HG03066 (cell line): Measurements from ENCODE around the gene NPAT.
"Not testable (repeated sequence)": the region's sequence is repeated elsewhere in the genome, so short reads cannot be mapped to it uniquely, and the experiment has no call there.

Experiments
- ATAC-seq: cut with Tn5 transposase; IDR thresholded peaks from one replicate; pipeline ENCODE4 v1.9.1; 2021; ENCODE audit warnings: low read depth; ENCODE audit not compliant: unreplicated experiment

NPAT gene

DNA sequence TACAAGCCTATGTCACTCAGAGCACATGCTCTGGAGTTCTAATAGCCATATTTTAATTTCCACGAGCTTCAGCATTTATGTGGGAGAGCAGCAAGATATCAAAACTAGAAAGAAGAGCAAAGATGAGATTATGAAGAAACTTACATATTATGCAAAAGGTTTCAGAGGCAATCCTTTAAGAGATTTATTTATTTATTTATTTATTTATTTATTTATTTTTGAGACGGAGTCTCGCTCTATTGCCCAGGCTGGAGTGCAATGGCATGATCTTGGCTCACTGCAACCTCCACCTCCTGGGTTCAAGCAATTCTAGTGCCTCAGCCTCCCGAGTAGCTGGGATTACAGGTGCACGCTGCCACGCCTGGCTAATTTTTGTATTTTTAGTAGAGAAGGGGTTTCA is 59.6 kb downstream of the NPAT start:
- ATAC-seq = not testable (repeated sequence)

DNA sequence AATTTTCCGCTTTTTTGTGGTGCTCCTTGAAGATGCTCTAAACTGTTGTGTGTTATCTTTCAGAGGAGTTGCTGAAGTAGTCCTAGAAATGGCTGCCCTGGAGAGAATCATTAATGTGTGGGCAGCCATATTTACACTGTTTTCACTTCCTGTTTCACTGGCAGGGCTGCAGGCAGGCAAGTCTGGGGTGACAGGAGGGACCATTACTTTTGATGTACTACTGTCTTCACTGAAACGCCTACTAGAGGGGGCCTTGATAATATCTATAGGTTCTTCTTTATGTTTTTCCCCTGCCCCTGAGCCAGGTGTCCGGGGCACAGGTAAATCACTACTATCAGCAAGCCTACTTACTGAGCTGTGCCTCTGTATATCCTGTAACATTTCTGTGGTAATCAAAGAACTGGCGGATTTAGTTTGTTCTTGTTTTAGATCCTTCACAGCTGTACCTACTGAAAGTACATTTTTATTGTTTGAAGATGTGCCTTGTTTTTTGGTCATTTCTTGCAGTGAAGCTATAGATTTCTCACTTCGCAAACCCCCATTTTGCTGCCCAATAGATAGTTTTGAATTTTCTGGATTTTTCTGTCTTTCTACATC is 61.4 kb downstream of the NPAT start:
- ATAC-seq = peak; percentile 96

DNA sequence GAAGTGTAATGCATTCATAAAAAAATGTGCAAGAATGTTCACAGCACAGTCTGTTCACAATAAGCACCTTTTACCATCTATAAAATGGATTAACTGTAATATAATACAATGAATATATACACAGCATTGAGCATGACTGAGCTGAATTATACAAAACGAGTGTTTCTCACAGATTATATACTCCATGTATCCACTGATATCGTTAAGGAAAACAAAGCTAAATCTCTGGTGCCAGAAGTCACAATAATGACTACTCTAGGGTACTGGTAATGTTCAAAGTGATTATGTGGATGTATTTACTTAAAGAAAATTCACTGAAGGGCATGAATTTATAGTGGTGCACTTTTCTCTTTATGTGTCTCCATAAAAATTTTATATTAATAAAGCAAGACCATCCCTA is 67.8 kb downstream of the NPAT start:
- ATAC-seq = no peak

DNA sequence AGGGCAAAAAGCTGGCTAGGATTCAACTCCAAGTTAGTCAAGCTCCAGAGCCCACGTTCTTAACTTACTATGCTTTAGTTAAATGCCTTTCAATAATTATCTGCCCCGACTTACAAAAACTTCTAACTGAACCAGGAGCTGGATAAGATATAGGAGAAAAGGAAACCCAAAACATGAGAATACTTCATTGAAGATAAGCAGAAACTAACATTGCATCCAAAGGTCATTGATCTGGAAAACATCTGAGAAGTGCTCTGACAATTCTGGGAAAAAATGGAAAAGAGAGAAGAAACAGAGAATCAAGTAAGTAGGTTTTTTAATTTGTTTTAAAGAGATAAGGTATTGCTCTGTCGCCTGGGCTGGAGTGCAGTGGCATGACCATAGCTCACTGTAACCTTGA is 73.9 kb downstream of the NPAT start:
- ATAC-seq = no peak

DNA sequence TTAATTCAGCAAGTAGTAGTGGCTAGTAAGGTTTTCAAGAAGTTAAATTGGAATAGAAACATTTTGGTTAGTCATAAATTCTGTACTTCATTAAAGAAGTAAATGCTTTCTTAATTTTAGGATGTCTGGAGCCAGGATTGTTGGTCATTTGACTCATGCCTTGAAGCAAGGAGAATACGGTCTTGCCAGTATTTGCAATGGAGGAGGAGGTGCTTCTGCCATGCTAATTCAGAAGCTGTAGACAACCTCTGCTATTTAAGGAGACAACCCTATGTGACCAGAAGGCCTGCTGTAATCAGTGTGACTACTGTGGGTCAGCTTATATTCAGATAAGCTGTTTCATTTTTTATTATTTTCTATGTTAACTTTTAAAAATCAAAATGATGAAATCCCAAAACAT is 75.3 kb downstream of the NPAT start:
- ATAC-seq = no peak

DNA sequence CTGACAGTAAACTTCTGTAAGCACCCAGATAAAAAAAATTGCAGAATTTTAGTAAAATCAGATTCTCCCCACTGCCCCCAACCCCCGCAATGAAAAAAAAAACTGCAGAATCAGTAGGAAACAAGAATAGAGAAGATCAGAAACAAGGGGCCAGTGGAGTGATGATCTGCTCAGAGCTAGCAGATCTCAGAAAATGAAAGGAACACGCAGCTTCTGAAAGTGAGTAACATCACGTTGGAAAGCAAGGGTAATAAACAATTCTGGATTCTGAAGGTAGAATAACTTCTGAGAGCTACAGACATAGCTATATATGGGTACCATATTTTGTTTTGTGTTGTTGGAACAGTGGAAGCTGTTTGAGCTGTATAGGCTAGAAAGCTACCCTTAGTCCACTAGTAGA is 77.8 kb downstream of the NPAT start:
- ATAC-seq = no peak

DNA sequence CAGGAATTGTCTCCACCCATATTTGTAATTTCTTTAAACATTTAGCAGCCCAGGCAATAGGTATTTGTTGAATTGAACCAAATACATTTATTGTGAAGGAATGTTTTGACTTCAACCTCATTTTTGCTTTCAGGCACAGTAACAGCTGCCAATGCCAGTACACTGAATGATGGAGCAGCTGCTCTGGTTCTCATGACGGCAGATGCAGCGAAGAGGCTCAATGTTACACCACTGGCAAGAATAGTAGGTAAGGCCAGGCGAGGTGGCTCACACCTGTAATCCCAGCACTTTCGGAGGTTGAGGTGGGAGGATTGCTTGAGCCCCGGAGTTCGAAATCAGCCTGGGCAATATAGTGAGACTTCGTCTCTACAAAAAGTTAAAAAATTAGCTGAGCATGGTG is 80.1 kb downstream of the NPAT start:
- no peak for ATAC-seq

DNA sequence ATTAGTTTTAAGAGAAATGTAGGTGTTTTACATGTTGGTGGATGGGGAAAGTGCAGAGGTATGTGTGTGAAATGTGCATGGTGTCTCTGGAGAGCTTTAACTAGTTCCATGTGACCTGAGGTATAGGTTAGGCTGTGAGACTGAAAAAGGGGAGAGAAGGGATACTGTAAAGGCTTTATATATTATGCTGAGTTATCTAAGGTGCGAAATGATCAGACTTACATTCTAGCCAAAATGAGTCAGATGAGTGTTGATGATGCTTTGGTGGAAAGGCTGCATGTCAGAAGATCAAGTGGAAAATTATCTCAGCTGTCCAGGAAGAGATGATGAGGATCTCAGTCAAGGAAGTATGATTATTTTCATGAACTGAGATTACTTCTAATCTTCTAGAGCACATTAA is 85.2 kb downstream of the NPAT start:
- ATAC-seq = no peak

DNA sequence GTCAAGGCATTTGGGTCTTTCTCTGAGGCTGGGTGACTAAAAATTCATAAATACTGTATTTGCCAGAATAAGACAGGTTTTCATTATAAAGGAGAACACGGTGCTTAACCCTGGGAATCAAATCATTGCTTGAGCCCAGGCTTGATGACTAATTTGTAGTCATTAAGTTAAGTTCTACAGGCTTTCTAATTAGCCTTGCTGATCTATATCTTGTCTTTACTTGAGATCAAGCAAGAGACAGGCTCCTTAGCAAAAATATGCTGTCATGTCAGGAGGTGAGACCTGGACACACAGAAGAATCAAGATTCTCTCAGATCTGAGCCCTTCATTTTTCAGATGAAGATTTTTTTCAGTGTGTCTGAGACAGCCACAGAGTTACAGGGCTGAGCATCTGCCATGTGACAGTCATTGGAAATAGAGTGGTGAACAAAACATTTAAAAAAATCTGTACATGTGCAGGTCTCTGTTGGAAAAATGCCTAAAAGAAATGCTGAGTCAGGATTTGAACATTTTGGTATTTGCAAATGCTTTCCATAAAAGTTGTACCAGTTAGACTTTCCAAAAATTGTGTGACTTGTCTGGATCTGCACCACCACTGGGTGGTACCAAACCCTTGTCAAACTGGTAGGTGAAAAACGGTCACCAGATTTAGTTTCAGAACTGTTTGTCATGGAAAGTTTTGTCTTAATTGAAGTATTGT is 86.4 kb downstream of the NPAT start:
- peak; percentile 68 for ATAC-seq

DNA sequence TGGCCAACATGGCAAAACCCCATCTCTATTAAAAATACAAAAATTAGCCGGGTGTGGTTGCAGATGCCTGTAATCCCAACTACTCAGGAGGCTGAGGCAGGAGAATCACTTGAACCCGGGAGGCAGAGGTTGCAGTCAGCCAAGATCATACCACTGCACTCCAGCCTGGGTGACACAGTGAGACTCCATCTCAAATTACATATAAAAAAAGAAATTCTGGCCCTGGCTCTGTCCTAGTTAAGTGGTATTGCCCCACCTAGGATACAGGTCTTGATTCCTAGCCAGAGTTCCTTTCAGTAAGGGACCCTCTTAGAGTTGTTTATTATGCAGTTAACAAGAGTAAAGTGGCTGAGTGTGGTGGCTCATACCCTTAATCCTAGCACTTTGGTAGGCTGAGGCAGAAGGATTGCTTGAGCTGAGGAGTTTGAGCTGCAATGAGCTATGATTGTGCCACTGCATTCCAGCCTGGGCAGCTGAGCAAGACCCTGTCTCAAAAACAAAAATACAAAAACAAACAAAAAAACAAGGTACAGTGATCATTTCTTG is 89.4 kb downstream of the NPAT start:
- ATAC-seq = not testable (repeated sequence)

DNA sequence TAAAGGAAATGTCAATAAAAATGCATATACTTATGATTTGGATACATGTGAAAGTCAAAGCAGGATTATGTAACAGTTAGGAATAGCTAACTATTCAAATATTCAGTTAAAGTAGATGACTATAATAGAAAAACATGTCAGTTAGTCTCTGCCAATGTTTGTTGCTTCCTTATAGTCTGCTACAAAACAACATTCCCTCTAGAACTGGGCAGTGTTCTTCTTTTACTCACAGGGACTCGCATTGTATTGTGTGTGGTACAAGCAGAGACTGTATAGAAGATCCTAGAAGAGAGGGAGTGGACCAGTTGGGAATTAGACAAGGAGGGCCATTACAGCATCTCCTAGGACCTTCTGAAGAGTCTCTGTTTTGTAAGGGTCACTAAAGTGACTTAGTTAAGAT is 90.4 kb downstream of the NPAT start:
- no peak for ATAC-seq

DNA sequence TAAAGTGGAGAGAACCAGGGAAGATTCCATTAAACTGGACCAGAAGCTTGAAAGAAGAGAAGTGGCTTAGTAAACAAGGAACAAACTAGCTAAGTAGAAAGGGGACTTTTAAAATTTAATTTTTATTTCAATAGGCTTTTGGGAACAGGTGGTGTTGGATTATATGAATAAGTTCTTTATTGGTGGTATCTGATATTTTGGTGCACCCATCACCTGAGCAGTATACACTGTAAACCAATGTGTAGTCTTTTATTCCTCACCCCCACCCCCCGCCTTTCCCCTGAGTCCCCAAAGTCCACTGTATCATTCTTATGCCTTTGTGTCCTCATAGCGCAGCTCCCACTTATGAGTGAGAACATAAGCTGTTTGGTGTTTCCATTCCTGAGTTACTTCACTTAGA is 93.7 kb downstream of the NPAT start:
- ATAC-seq = no peak

DNA sequence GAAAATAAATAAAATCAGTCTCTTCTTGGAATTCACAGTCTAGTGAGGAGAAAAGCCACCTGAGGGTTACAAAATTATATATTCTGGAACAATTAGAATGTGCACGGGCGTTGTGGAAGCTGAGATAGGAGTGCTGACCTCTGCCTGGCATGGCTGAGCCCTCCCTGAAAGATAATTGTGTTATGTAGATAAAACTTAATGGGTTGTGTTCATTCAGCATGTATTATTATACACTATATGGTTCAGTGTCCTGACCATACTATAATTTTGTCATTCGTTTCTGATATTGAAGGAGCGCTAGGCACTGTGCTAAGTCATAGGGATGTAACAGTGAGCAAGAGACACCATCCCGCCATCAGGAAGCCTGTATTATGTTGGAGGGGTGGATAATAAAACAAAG is 97.3 kb downstream of the NPAT start:
- ATAC-seq = no peak

DNA sequence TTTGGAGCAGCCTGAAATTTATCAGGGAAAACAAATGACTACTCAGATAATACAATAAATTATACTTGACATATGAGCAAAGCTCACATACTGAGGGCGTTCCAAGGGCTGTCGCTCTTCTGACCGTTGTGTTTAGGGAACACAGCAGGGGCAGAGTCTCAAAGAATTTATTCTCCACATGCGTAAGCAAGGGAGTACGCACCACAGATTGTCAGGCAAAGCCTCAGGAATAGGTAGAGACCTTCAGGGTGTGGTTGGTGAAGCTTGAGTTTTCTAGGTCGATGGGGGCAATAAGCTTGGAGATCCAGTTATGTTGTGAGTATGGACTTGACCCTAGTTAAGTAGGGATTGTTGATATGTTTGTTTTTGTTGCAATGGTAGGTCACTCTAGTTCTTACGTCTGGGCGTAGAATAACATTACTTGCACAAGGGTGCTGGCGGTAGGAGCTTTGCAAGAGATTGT is 100.2 kb downstream of the NPAT start:
- ATAC-seq = no peak

DNA sequence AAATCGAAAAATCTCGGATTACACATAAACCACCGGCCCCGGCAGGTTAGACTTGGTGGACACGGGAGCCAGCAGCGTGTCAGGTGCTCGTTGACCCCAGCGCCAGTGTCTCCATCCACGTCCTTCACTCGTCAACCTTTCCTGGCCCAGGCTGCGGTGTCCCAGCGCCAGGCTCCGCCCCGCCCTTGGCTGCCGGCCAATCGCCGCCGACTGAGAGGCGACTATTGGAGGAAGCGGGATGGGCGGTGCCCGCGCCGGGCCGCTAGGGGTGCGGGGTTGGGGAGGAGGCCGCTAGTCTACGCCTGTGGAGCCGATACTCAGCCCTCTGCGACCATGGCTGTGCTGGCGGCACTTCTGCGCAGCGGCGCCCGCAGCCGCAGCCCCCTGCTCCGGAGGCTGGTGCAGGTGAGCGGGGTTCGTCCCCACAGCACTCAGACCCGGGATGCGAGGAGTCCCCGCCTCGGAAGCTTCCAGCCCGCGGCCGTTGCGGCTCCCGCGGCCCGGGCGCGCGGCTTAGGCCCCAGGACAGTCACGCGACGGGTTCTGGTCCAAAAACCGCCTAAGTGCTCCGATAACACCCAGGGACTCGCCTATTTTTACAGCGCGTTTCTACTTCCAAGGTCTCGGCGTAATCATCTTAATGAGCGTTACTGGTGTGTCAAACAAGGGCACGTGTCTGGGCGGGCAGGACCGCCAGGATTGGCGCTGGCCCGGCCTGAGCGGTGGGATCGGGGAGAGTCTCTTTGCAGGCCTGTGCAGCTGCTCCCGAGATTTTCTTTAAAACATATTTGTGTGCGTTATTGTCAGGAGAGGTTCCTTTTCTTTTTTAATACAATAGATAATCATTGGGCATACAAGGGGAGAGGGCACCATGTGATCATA is 100.9 kb downstream of the NPAT start, which contains the start of gene ACAT1:
ACAT1 (plus strand) TSS at position 294 of the 882 bp plus-strand sequence; CDS start at position 334, 40 bp downstream.
- ATAC-seq = peak; percentile 91

DNA sequence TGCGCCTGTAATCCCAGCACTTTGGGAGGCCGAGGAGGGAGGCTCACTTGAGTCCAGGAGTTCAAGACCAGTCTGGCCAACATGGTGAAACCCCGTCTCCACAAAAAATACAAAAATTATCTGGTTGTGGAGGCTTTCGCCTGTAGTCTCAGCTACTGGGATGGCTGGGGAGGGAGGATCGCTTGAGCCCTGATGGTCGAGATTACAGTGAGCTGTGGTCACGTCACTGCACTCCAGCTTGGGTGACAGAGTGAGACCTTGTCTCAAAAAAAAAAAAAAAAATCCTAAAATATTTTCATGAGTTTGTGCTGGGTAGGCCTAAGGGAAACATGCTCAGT is 101.5 kb downstream of the NPAT start:
- ATAC-seq = not testable (repeated sequence)

DNA sequence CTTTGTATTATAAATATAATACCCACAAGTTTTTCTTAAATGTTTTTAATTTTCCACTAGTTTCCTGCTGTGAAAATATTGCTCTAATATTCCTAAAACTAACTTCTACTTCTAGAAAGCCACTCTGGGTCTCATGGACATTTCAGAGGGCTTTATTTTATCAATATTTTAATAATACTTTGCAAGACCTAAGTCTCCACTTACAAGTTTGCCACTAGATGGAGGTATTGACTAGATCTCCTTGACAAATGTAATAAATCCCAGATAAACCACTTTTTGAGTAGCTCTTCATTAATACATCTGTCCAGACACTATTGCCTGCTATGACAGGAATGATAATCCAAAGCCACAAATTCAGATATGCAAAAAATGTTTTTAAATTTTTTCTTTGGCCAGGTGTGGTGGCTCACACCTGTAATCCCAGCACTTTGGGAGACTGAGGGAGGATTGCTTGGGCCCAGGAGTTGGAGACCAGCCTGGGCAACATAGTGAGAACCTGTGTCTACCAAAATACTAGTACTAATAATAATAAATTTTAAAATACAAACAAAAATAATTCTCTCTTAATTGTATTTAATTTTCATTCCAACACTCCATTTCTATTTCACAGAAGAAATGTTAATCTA is 104.6 kb downstream of the NPAT start:
- ATAC-seq = no peak

DNA sequence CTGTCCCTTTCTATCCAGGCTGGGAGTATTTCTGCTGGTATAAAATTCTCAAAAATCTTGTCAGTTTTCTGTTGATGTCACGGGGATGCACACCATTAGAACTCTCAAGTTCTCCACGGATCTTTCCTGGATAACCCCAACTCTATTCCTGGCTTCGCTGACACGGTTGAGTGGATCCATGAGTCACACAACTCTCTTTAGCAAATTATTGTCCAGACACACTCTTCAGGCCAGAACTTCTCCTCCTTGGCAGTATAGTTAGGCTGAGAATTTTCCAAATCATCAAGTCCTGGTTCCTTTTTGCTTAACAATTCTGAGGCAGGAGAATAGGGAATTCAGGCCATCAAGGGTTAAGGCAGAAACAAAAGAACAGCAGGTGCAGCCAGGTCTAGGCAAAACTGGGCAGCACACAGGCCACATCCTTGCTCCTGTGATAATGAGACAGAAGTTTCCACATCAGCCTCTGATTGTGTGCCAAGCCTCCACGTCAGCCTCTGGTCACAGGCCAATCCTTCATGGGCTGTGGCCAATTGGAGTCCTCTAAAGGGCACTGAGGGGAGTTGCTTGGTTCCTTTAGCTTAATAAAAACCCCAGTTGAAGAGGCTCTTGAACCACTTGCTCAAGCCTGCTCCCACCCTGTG is 106.8 kb downstream of the NPAT start:
- ATAC-seq = no peak

DNA sequence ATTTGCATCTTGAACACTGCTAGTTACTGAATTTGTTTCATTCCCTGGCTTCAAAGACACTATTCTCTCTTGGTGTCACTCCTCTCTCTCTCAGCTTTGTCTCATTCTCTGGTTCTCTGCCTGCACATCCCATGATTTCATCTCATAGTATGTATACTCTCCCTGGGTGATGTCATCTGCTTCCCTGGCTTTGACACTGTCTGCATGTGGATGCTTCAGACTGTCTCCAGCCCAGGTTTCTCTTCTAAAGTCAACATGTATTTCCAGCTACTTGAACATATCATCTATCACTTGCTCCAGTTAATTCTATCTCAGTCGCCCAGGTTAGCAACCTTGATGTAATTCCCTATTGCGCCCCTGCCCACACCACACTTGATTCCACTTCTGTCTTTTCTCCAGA is 110.4 kb downstream of the NPAT start:
- no peak for ATAC-seq

DNA sequence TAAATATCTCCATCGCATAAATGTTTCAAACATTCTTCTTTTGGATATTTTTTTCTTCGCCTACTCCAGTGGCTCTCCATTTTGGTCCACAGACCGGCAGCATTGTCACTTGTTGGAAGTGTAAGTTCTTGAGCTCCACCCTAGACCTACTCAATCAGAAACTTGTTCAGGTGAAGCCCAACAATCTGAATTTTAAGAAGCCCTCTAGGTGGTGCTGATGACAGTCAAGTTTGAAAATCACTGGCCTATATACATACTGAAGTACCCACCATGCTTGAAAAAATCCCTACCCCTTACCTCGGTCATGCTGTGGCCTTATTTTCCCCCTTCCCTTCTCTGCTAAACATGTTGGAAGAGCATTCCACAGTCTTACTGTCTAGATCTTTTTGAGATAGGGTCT is 111.3 kb downstream of the NPAT start:
- no peak for ATAC-seq
